ENCODE measurements around the gene VSNL1. TPM values are rescaled to one million over a fixed set of nuclear protein-coding genes. Genes with fewer than 3 reads are reported as not detected.
A peak's percentile ranks its signal among the peaks of the same experiment; 100 is the strongest.

The VSNL1 gene
- total and polyA plus RNA-seq, 10 of the 15 experiments (the other 5 are each of a cell fraction or from before 2014, with no cell fraction given): 0.04 to 0.30 (median 0.12) TPM; not detected in 4

GRCh38 chr2:17607379-17607778, 66.9 kb downstream of the VSNL1 start:
- ChIA-PET SMC1A (ENCODE audit: uncharacterized antibody, unreplicated experiment) (interaction anchor here (0.9 to 1.7 kb wide), 7 partner anchors 8 to 64 kb away, joined by 3 to 7 read pairs (median 4); no protein-coding TSS in a partner anchor), RAD21 (ENCODE audit: unreplicated experiment) (interaction anchor here (1.2 kb wide), 1 partner anchor 64 kb away, joined by 3 read pairs; no protein-coding TSS in a partner anchor), POLR2A (interaction anchor here (1.0 kb wide), 1 partner anchor 52 kb away, joined by 3 read pairs; no protein-coding TSS in a partner anchor), CTCF (interaction anchor here (1.2 to 1.5 kb wide), 3 partner anchors 10 to 39 kb away, joined by 3 to 8 read pairs (median 7); no protein-coding TSS in a partner anchor)
- H3K9ac ChIP-seq (ENCODE audit: control insufficient read depth, insufficient read depth, low read length): no peak overlapping the region
- H2AFZ ChIP-seq (ENCODE audit: control insufficient read depth, low read depth, low read length): no peak overlapping the region
- BruUV-seq (replicated peaks): no TSS peak
- H3K4me2 ChIP-seq (ENCODE audit: control insufficient read depth, insufficient read depth): no peak overlapping the region
- FAIRE-seq (no peak), ATAC-seq (peak; percentile 52), DNase-seq (ENCODE audit: low read depth, low spot score) (no peak)
- in situ Hi-C loops (cut with MboI): no loop called here
- no peak overlapping the region for H3K27ac ChIP-seq (ENCODE audit: control insufficient read depth, insufficient read depth)
- no peaks in the 10 kb centered on the region for H3K36me3 ChIP-seq (ENCODE audit: control insufficient read depth in 2 of 2, insufficient read depth in 2 of 2, low read length in 1 of 2)
- H3K4me3 ChIP-seq: no peak overlapping the region
- WGBS (ENCODE audit: insufficient coverage, insufficient replicate concordance, low lambda C conversion rate, missing lambda C conversion rate): 17% methylated on average over 1 of the region's 1 CpG
- H3K27me3 ChIP-seq (replicated peaks in 1 of 2; ENCODE audit: control insufficient read depth in 2 of 2, insufficient read depth in 2 of 2, low read length in 1 of 2): no peaks in the 10 kb centered on the region
- intact Hi-C loops (cut with micrococcal nuclease; ENCODE audit: unreplicated experiment): no loop called here
- H3K9me3 ChIP-seq (replicated peaks; ENCODE audit: control insufficient read depth, insufficient read depth, low read length): no peaks in the 10 kb centered on the region
- no peaks in the 10 kb centered on the region for H4K20me1 ChIP-seq (ENCODE audit: control insufficient read depth, insufficient read depth)
- no peaks in the 10 kb centered on the region for H3K4me1 ChIP-seq (ENCODE audit: control insufficient read depth, insufficient read depth, low read length)
- H3K79me2 ChIP-seq (ENCODE audit: control insufficient read depth, insufficient read depth, low read length): no peaks in the 10 kb centered on the region
- TF ChIP-seq POLR2A (IDR thresholded peaks at IDR 0.05; ENCODE audit: low read depth, low read length): no peak
- TF ChIP-seq, protein P1, sequence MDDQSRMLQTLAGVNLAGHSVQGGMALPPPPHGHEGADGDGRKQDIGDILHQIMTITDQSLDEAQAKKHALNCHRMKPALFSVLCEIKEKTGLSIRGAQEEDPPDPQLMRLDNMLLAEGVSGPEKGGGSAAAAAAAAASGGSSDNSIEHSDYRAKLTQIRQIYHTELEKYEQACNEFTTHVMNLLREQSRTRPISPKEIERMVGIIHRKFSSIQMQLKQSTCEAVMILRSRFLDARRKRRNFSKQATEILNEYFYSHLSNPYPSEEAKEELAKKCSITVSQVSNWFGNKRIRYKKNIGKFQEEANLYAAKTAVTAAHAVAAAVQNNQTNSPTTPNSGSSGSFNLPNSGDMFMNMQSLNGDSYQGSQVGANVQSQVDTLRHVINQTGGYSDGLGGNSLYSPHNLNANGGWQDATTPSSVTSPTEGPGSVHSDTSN (IDR thresholded peaks at IDR 0.05; ENCODE audit: insufficient replicate concordance, low read depth, low read length): peak; percentile 48
- TF ChIP-seq ATF7 (IDR thresholded peaks at IDR 0.05; ENCODE audit: low read depth): no peak
- TF ChIP-seq NR2C2 (IDR thresholded peaks at IDR 0.05; ENCODE audit: borderline replicate concordance, control insufficient read depth, insufficient read length, low read depth): no peak
- no peak for TF ChIP-seq MXI1 (IDR thresholded peaks at IDR 0.05; ENCODE audit: low read depth, low read length)
- no peak for TF ChIP-seq MYB (IDR thresholded peaks at IDR 0.05; ENCODE audit: borderline replicate concordance, low read depth, low read length)
- TF ChIP-seq NFIC (IDR thresholded peaks at IDR 0.05; ENCODE audit: low read depth, low read length): no peak
- TF ChIP-seq BHLHE40 (IDR thresholded peaks at IDR 0.05; ENCODE audit: borderline replicate concordance in 1 of 2, low read depth in 2 of 2, low read length in 1 of 2): peak; percentile 20 to 78; a peak in 2 of 4 replicates
- no peak for TF ChIP-seq SP1 (IDR thresholded peaks at IDR 0.05; ENCODE audit: low read depth, low read length)
- TF ChIP-seq IRF4 (IDR thresholded peaks at IDR 0.05; ENCODE audit: low read depth, low read length): no peak
- TF ChIP-seq, protein P2, sequence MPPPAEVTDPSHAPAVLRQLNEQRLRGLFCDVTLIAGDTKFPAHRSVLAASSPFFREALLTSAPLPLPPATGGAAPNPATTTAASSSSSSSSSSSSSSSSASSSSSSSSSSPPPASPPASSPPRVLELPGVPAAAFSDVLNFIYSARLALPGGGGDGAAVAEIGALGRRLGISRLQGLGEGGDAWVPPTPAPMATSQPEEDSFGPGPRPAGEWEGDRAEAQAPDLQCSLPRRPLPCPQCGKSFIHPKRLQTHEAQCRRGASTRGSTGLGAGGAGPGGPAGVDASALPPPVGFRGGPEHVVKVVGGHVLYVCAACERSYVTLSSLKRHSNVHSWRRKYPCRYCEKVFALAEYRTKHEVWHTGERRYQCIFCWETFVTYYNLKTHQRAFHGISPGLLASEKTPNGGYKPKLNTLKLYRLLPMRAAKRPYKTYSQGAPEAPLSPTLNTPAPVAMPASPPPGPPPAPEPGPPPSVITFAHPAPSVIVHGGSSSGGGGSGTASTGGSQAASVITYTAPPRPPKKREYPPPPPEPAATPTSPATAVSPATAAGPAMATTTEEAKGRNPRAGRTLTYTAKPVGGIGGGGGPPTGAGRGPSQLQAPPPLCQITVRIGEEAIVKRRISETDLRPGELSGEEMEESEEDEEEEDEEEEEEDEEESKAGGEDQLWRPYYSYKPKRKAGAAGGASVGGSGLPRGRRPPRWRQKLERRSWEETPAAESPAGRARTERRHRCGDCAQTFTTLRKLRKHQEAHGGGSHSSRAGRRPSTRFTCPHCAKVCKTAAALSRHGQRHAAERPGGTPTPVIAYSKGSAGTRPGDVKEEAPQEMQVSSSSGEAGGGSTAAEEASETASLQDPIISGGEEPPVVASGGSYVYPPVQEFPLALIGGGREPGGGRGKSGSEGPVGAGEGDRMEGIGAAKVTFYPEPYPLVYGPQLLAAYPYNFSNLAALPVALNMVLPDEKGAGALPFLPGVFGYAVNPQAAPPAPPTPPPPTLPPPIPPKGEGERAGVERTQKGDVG (CRISPR knock-in tag; IDR thresholded peaks at IDR 0.05): no peak
- no peak for TF ChIP-seq HCFC1 (IDR thresholded peaks at IDR 0.05; ENCODE audit: low read length)
- TF ChIP-seq EP300 (IDR thresholded peaks at IDR 0.05; ENCODE audit: borderline replicate concordance in 1 of 2, control insufficient read depth in 1 of 2, low read depth in 2 of 2, low read length in 2 of 2): no peak
- no peak for TF ChIP-seq RCOR1 (conservative IDR thresholded peaks at IDR 0.05; ENCODE audit: low read depth, low read length)
- TF ChIP-seq NFXL1 (IDR thresholded peaks at IDR 0.05; ENCODE audit: borderline replicate concordance): no peak
- peak; percentile 76 for TF ChIP-seq PKNOX1 (IDR thresholded peaks at IDR 0.05)
- TF ChIP-seq BACH1 (IDR thresholded peaks at IDR 0.05; ENCODE audit: borderline replicate concordance): no peak
- no peak for TF ChIP-seq SRF (IDR thresholded peaks at IDR 0.05; ENCODE audit: low read depth in 2 of 2, low read length in 2 of 2)
- no peak for TF ChIP-seq BCL11A (IDR thresholded peaks at IDR 0.05; ENCODE audit: low read depth, low read length)
- TF ChIP-seq MYC (IDR thresholded peaks at IDR 0.05; ENCODE audit: insufficient read depth, insufficient read length, insufficient replicate concordance, low read length, severe bottlenecking): no peak

Data from GM12878 (cell line).